ENCODE results near the gene DDX47.

GRCh38 chr12:12791756-12792369, 21.3 kb upstream of the DDX47 start:
- TF ChIP-seq, protein P1, sequence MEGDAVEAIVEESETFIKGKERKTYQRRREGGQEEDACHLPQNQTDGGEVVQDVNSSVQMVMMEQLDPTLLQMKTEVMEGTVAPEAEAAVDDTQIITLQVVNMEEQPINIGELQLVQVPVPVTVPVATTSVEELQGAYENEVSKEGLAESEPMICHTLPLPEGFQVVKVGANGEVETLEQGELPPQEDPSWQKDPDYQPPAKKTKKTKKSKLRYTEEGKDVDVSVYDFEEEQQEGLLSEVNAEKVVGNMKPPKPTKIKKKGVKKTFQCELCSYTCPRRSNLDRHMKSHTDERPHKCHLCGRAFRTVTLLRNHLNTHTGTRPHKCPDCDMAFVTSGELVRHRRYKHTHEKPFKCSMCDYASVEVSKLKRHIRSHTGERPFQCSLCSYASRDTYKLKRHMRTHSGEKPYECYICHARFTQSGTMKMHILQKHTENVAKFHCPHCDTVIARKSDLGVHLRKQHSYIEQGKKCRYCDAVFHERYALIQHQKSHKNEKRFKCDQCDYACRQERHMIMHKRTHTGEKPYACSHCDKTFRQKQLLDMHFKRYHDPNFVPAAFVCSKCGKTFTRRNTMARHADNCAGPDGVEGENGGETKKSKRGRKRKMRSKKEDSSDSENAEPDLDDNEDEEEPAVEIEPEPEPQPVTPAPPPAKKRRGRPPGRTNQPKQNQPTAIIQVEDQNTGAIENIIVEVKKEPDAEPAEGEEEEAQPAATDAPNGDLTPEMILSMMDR (conservative IDR thresholded peaks at IDR 0.05) = no peak
- no peak for TF ChIP-seq ZFX (IDR thresholded peaks at IDR 0.05)
